Measurements from ENCODE around the gene IL16.
"Not testable (repeated sequence)": the region's sequence is repeated elsewhere in the genome, so short reads cannot be mapped to it uniquely, and the experiment has no call there.

Gene IL16

DNA sequence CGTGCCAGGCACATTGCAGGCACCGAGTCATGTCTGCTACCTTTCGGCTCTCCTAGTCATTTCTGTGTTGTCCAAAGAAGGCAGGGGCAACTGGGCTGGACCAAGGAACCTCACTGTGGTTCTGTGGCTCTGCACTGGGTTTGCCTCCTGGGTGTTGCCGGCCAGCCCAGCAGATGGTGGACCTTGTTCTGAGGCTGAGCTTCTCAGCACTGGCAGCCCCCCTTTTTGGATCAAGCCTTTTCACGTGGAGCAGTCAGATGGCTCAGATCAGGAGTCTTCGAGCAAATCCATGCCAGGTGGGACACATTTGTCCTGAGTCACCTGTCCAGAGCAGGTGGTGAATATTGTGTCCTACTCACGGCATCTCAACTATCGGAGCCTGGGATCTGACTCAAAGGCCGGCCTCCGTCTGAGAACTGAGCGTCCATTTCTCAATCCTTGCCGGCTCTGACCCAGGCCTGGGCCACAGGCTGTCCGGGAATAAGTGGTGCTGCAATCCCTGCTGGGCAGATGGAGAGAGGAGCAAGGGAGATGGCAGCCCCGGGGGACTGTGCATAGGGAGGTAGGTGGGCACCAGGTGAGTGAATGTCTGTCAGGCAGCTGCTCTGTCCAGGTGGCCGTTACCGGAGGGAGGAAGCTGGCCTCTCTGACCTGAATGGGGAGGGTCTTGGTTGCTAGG lies at the start of gene IL16:
Gene IL16 (plus strand): TSS at position 304 of the 679 bp plus-strand sequence. CDS start 28,521 bp downstream, outside the sequence.
- DNase-seq: no peak

GRCh38 chr15:81151389-81151788 lies 45.3 kb upstream of the IL16 start:
- DNase-seq: no peak

GRCh38 chr15:81152339-81152738 lies 44.3 kb upstream of the IL16 start:
- DNase-seq: no peak

DNA sequence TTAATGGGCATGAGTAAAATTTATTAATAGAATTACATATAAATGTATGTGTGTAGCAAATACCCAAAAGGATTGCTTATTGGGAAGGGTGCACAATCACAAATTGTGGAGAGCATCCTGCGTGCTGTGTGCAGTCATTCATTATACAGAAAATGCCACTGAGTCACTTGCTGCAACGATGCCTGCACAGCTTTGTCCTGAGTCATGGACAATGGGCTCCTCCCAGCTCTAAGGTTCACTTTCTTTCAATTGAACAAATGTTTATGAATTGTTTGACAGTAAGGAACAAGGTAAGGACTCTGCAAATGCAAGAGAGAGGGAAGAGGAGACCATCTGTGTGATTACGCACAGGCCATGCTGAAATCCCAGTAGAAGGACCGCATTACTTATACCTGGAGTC lies 43.9 kb upstream of the IL16 start:
- DNase-seq: no peak

DNA sequence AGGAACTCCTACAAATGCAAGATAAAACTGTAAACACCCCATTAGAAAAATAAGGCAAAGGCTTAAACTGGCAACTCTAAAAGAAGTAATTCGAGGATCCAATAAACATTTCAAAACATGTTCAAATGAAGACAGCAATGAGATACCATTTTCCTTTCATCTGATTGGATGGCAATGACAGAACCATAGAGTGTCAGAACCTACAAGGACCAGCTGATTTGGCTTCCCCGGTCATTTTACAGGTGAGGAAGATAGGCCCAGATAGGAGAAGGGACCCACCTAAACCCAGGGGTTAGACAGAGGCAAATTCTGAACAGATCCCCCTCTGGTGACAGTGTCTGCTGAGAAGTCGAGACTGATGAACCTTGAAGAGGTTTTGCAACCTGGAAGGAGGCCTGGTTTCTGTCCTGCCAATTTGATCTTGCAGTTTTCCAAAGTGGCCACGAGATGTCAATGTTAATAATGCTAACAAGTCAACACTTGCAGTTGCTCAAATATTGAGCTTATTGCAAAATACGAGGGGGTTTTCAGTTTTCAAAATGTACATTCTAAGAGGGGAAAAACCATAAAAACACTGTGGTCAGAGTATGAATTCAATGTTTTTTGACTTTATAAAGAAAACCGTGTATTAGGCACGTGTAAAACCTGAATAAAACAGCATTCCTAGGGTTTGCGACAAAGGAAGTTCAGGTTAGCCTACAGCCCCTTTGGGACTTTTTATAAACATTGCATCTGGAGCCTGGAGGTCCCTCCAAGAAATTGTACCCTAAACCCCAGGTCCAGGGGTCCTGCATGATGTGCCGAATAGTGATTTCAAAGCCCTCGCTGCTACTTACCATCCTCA lies 41.1 kb upstream of the IL16 start:
- DNase-seq: no peak

DNA sequence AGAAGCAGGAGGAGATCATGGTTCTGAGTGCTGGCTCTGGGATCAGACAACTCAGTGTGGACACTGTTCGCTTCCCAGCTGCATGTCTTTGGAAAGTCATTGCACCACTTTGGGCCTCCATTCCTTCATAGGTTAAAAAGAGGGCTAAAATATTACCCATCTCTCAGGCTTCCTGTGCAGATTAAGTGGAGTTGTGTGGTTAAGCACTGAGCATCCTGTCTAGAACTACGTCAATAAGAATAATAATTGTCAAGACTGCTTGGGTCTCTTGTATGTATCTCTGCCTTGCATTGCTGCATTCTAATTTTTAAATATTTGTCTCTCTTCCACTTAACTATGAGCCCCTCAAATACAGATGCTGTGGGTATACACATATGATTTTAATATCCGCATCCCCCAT lies 40.4 kb upstream of the IL16 start:
- no peak for DNase-seq

DNA sequence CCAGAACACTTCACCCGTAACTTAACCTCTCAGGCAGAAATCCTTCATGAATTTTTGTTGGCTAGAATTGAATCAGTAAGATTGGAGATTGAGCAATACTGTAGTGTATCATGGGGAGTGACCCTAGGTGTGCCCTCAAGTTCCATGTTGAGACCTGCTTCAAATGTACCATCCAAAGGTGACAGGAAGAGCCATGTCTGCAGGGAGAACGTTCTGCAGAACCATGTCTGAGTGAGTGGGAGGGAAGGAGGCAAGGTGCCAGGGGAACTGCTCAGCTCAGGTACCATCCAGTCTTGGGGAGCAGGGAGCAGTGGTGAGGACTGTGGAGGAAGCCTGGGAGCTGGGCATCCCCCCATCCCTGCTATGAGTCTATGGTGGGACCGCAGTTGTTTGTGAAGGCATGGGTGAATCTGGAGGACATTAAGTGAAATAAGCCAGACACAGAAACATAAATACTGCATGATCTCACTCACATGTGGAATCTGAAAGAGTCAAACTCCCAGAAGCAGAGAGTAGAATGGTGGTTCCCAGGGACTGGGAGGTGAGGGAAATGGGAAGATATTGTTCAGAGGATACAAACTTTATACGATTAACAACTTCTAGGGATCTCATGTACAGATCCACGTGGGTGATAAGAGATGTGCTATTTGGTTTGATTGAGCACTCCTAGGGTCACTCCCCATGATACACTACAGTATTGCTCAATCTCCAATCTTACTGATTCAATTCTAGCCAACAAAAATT lies 39.3 kb upstream of the IL16 start:
- no peak for DNase-seq

GRCh38 chr15:81157939-81158223 lies 38.8 kb upstream of the IL16 start:
- no peak for DNase-seq

DNA sequence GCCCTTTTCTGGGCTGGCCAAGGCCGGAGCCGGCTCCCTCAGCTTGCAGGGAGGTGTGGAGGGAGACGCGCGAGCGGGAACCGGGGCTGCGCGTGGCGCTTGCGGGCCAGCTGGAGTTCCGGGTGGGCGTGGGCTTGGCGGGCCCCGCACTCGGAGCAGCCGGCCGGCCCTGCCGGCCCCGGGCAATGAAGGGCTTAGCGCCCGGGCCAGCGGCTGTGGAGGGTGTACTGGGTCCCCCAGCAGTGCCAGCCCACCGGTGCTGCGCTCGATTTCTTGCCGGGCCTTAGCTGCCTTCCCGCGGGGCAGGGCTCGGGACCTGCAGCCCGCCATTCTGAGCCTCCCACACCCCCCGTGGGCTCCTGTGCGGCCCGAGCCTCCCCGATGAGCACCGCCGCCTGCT lies 38.1 kb upstream of the IL16 start:
- not testable (repeated sequence) for DNase-seq

GRCh38 chr15:81160312-81161159 lies 36.1 kb upstream of the IL16 start:
- DNase-seq: no peak

DNA sequence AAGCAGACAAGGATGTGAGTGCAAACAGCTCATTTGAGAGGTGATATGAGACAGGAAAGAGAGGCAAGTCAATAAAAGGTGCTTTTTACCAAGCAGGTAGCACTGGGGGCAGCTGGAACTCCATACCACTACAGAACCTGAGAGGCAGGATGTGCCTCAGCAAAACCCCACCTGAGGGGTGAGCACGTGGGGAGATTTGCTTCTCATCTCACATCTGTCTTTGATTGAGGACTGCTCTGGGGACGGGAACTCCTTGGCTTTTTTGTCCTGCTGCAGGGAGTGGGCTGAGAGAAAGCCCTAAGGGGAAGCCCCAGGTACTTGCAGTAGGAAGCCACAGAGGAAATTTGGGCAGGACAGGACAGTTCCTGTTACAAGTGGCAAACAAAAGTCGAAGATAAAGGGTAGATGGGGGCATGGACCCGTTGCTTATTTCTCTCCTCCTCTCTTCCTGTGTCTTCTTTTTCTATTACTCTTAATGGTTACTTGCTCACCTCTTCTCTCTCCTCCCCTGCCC lies 35.5 kb upstream of the IL16 start:
- DNase-seq: no peak

GRCh38 chr15:81161851-81162250 lies 34.8 kb upstream of the IL16 start:
- no peak for DNase-seq

DNA sequence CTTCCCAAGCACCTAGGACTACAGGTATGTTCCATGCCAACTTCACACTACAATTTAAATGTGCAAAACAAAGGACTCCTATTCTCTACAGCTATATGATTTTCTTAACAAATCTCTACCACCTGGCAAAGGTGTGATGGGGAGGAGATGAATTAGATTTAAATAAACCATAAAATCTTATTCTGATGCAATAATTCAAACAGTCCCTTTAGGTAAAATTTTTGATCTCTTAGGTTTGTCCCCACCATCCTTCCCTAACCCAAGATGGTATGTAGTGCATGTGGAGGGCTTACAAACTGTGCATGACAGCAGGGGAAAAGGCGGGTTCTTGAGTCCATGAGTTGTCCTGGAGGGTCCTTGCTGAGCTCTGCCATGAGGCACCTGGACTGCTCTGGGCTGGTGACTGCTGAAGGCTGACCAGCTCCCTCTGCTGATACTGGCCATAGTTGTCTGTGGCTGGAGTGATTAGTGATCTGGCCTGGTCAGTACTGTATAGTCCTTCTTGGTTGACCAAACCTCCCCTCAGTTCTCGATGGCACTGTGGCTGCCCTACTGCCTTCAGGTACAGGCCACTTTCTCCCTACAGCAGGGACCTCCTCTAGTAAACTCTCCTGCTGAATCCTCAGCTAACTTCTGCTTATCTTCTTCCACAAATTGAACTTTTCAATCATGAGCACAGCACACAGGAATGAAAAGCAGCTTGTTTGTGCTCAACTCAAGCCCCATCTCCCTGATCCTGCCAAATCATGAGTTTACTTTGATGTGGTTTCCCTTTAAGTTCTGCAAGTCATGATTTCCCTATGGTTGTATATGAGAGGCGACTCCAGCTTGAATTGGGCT lies 32.5 kb upstream of the IL16 start:
- DNase-seq: no peak

- no peak for DNase-seq
These were observed 31.1 kb upstream of the IL16 start for GRCh38 chr15:81165535-81165934.

- no peak for DNase-seq
These were observed 29.9 kb upstream of the IL16 start for GRCh38 chr15:81166636-81167305.

DNA sequence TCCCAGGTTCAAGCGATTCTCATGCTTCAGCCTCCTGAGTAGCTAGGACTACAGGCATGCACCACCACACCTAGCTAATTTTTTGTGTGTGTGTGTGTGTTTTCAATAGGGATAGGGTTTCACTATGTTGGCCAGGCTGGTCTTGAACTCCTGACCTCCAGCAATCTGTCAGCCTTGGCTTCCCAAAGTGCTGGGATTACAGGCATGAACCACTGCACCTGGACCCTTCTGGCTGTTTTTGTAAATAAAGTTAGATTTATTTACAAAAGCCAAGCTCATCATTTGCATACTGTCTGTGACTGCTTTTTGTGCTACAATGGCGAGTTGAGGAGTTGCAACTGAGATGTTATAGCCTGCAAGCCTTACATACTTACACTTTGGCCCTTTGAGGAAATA lies 28.6 kb upstream of the IL16 start:
- DNase-seq: no peak

DNA sequence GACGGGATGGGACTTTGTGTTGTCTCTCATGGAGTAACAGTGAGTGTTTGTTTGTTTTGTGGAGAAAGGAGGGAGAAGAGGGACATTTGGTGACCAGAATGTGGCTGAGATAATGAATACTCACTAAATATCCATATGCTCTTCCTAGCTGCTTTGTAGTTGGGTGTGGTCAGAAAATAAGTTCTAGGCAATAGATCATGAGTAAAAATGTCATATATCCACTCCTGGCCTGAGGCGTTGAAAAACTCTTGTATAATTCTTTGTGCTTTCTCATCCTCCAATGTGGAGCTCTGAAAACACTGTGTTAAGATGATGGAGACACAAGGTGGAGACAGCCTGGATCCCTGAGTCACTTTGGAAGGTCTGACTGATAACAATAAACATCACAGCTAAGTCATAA lies 28.0 kb upstream of the IL16 start:
- DNase-seq: no peak

GRCh38 chr15:81170511-81170910 lies 26.2 kb upstream of the IL16 start:
- no peak for DNase-seq

DNA sequence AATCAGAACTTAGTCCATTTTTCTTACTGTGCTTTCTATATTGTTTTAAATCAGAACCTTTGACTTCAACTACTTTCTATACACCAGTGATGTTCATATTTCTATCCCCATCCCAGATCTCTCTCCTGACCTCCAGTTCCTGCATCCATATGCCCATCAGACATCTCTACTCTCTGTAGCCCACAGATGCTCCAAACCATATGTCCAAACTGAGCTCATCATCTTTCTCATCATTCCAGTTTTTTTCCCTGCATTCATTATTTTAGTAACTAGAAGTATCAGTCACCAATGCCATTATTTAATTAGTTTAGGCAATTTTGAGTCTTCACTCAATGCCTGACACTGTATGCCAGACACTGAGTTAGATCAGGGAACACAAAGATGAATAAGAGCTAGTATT lies 25.4 kb upstream of the IL16 start:
- DNase-seq: no peak

GRCh38 chr15:81174125-81174791 lies 22.4 kb upstream of the IL16 start:
- DNase-seq: no peak

Data from NCI-H1436 treated with DMSO at 0.1 percent for 48 hours (cell line).